Gastroesophageal sphincter (tissue), 4 donors: ENCODE results near the gene RANBP10. TPM values are rescaled to one million over a fixed set of nuclear protein-coding genes. Genes with fewer than 3 reads are reported as not detected.
"Not testable (repeated sequence)": the region's sequence is repeated elsewhere in the genome, so short reads cannot be mapped to it uniquely, and the experiment has no call there.

Experiments used
- ATAC-seq: fragments of 150-250 bp; one replicate; pipeline ENCODE4 v1.9.1; 2016; ENCODE audit warnings: mild to moderate bottlenecking, moderate library complexity
- H3K27ac ChIP-seq, 4 donors: fragments of 200-600 bp; sonication (generic) in 3 of 4; 1 replicate in 3 of 4; 2 replicates in 1 of 4; pipeline ENCODE4 v1.5.1; 2016 to 2019
- H3K27me3 ChIP-seq: fragments of 200-600 bp; sonication (generic); one replicate; pipeline ENCODE4 v1.5.1; 2019
- H3K36me3 ChIP-seq, 2 donors: fragments of 200-600 bp; sonication (generic); one replicate each; pipeline ENCODE4 v1.5.1; 2019; ENCODE audit warnings: control low read depth in 1 of 2
- H3K4me1 ChIP-seq, 3 donors: fragments of 200-600 bp; sonication (generic); 1 replicate in 2 of 3; 2 replicates in 1 of 3; pipeline ENCODE4 v1.5.1; 2016 to 2019; ENCODE audit warnings: control low read depth in 2 of 3
- H3K4me3 ChIP-seq, 2 donors: fragments of 200-600 bp; sonication (generic); one replicate each; pipeline ENCODE4 v1.5.1; 2019; ENCODE audit warnings: mild to moderate bottlenecking in 1 of 2, moderate library complexity in 1 of 2
- H3K9me3 ChIP-seq, 3 donors: fragments of 200-600 bp; sonication (generic); one replicate each; pipeline ENCODE4 v1.5.1; 2017 to 2019; ENCODE audit warnings: control low read depth in 2 of 3
- EP300 ChIP-seq: sonication (generic); formaldehyde crosslinking; IDR thresholded peaks from one replicate; pipeline ENCODE4 v1.6.1; 2017; ENCODE audit warnings: antibody characterized with exemption, mild to moderate bottlenecking
- POLR2A ChIP-seq, 2 donors: fragments of 450-650 bp; IDR thresholded peaks; one replicate each; pipeline ENCODE4 v1.6.1; 2017; ENCODE audit warnings: antibody characterized with exemption in 2 of 2, mild to moderate bottlenecking in 2 of 2, moderate library complexity in 1 of 2
- POLR2AphosphoS5 ChIP-seq: sonication (generic); formaldehyde crosslinking; IDR thresholded peaks from one replicate; pipeline ENCODE4 v1.6.1; 2017; ENCODE audit warnings: antibody characterized with exemption
- WGBS, 2 donors: methylation state at CpG; one replicate each; pipeline ENCODE4 v1.1.5; 2018; ENCODE audit warnings: low coverage in 1 of 2; 5-methylcytosine and 5-hydroxymethylcytosine counted together
- total RNA-seq, 4 donors: library from RNA; depleted of rRNA; stranded (reverse); fragments of >200 nt; gene quantifications; one replicate each; pipeline ENCODE4 v1.1.0, GENCODE V29; 2016
- TF ChIP-seq, protein P1 (sequence below), 4 experiments: fragments of 200-600 bp in 2 of 4; fragments of 450-650 bp in 2 of 4; sonication (generic) in 1 of 4; IDR thresholded peaks; one replicate each; pipeline ENCODE4 v1.5.1; 2017 to 2019; ENCODE audit warnings: antibody characterized with exemption in 4 of 4, mild to moderate bottlenecking in 2 of 4, moderate library complexity in 2 of 4

The RANBP10 gene
- total RNA-seq, 4 donors from 2014 or later, result 6.0 to 12.3 (median 8.4) TPM

DNA sequence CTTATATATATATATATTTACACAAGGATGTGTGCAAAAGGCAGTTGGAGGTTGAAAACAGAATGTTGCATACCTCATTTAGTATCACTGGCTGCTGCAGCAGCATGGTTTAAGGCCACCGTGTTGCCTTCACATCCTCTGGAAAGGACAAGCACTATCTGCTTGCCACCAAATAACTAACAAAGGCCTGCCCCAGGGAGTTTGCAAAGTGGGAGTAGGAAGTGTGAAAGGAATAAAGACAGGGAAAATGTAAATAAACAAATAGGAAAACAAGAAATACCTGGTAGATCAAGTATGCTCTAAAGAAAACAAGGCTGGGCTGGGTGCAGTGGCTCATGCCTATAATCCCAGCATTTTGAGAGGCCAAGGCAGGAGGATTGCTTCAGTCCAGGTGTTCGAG is 53.7 kb downstream of the RANBP10 start:
- TF ChIP-seq POLR2AphosphoS5 (no peak), EP300 (no peak), POLR2A (IDR thresholded peaks at IDR 0.05) (no peak)
- TF ChIP-seq, protein P1, sequence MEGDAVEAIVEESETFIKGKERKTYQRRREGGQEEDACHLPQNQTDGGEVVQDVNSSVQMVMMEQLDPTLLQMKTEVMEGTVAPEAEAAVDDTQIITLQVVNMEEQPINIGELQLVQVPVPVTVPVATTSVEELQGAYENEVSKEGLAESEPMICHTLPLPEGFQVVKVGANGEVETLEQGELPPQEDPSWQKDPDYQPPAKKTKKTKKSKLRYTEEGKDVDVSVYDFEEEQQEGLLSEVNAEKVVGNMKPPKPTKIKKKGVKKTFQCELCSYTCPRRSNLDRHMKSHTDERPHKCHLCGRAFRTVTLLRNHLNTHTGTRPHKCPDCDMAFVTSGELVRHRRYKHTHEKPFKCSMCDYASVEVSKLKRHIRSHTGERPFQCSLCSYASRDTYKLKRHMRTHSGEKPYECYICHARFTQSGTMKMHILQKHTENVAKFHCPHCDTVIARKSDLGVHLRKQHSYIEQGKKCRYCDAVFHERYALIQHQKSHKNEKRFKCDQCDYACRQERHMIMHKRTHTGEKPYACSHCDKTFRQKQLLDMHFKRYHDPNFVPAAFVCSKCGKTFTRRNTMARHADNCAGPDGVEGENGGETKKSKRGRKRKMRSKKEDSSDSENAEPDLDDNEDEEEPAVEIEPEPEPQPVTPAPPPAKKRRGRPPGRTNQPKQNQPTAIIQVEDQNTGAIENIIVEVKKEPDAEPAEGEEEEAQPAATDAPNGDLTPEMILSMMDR (IDR thresholded peaks at IDR 0.05), result no peak
- H3K4me3 ChIP-seq, result no peak overlapping the region
- WGBS, 2 donors, result 57 to 61% methylated on average over 2 of the region's 2 CpGs
- no peaks in the 10 kb centered on the region for H3K9me3 ChIP-seq
- H3K27ac ChIP-seq, result no peak overlapping the region
- no peaks in the 10 kb centered on the region for H3K27me3 ChIP-seq
- H3K4me1 ChIP-seq, result no peaks in the 10 kb centered on the region
- H3K36me3 ChIP-seq, result peaks cover 0 to 30% of the 10 kb centered on the region in 2 donors
- ATAC-seq, result no peak

- not testable (repeated sequence) for H3K27me3 ChIP-seq, H3K9me3 ChIP-seq, H3K27ac ChIP-seq, H3K4me1 ChIP-seq, ATAC-seq, H3K4me3 ChIP-seq
- WGBS, 2 donors, result 85 to 86% methylated on average over 2 of the region's 3 CpGs
- peaks cover 0 to 25% of the 10 kb centered on the region in 2 donors for H3K36me3 ChIP-seq
Observed at GRCh38 chr16:67751331-67751730, 55.0 kb downstream of the RANBP10 start.

DNA sequence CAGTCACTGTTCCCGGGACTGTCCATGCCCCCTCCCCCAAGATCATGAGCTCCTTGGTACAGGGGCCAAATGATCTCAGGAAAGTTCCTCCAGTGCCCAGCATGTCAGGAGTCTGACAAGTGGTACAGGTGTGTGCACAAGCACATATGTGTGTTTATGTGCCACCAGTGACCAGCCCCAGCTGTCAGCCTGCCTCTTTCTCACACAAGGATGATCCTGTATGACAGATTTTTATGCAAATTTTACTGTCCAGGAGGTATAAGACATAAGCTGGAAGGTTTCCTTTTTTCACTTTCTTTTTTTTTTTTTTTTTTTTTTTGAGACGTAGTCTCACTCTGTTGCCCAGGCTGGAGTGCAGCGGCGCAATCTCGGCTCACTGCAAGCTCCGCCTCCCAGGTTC is 55.9 kb downstream of the RANBP10 start:
- no peaks in the 10 kb centered on the region for H3K27me3 ChIP-seq
- H3K4me3 ChIP-seq, result no peak overlapping the region
- no peaks in the 10 kb centered on the region for H3K9me3 ChIP-seq
- ATAC-seq, result no peak
- TF ChIP-seq POLR2AphosphoS5 (no peak), EP300 (no peak), POLR2A (IDR thresholded peaks at IDR 0.05) (no peak)
- H3K36me3 ChIP-seq, result peaks cover 0 to 25% of the 10 kb centered on the region in 2 donors
- H3K4me1 ChIP-seq, result no peaks in the 10 kb centered on the region
- WGBS, 2 donors, result 95% methylated on average over 6 of the region's 6 CpGs; no CpG with 5 or more reads in 1 of the 2 donors
- no peak overlapping the region for H3K27ac ChIP-seq

- no peak overlapping the region for H3K27ac ChIP-seq
- H3K9me3 ChIP-seq, result no peaks in the 10 kb centered on the region
- no peaks in the 10 kb centered on the region for H3K4me1 ChIP-seq
- H3K27me3 ChIP-seq, result no peaks in the 10 kb centered on the region
- no peak overlapping the region for H3K4me3 ChIP-seq
- ATAC-seq, result no peak
- WGBS, 2 donors, result 92% methylated on average over 2 of the region's 3 CpGs; no CpG with 5 or more reads in 1 of the 2 donors
- peaks cover 0 to 27% of the 10 kb centered on the region in 2 donors for H3K36me3 ChIP-seq
- TF ChIP-seq, protein P1 (IDR thresholded peaks at IDR 0.05), result no peak
- TF ChIP-seq POLR2AphosphoS5, result no peak
- TF ChIP-seq POLR2A (IDR thresholded peaks at IDR 0.05), result no peak
- no peak for TF ChIP-seq EP300
Observed at GRCh38 chr16:67749436-67750078, 56.8 kb downstream of the RANBP10 start.

- Histone ChIP-seq H3K27me3 (no peaks in the 10 kb centered on the region), H3K4me3 (no peak overlapping the region), H3K4me1 (no peaks in the 10 kb centered on the region), H3K9me3 (no peaks in the 10 kb centered on the region), H3K36me3 (peaks cover 0 to 28% of the 10 kb centered on the region in 2 donors), H3K27ac (no peak overlapping the region)
- WGBS, 2 donors, result 93 to 96% methylated on average over 2 to 3 of the region's 3 CpGs
- TF ChIP-seq POLR2AphosphoS5, result no peak
- no peak for TF ChIP-seq POLR2A (IDR thresholded peaks at IDR 0.05)
- TF ChIP-seq, protein P1 (IDR thresholded peaks at IDR 0.05), result no peak
- no peak for ATAC-seq
Observed at GRCh38 chr16:67748834-67749233, 57.5 kb downstream of the RANBP10 start.

- H3K27me3 ChIP-seq, result no peaks in the 10 kb centered on the region
- TF ChIP-seq EP300, result no peak
- TF ChIP-seq POLR2A (IDR thresholded peaks at IDR 0.05), result no peak
- TF ChIP-seq POLR2AphosphoS5, result no peak
- TF ChIP-seq, protein P1 (IDR thresholded peaks at IDR 0.05), result no peak
- H3K9me3 ChIP-seq, result no peaks in the 10 kb centered on the region
- no peak overlapping the region for H3K4me3 ChIP-seq
- no peak overlapping the region for H3K27ac ChIP-seq
- no peaks in the 10 kb centered on the region for H3K4me1 ChIP-seq
- no peak for ATAC-seq
- H3K36me3 ChIP-seq, result peaks cover 0 to 32% of the 10 kb centered on the region in 2 donors
Observed at GRCh38 chr16:67746846-67747245, 59.5 kb downstream of the RANBP10 start.
